GM12878 (cell line): ENCODE measurements around the gene PGLYRP2. TPM values are rescaled to one million over a fixed set of nuclear protein-coding genes. Genes with fewer than 3 reads are reported as not detected.
A peak's percentile ranks its signal among the peaks of the same experiment; 100 is the strongest.

ENCODE experiments used
- BACH1 ChIP-seq: fragments of 450-650 bp; IDR thresholded peaks from 2 replicates; pipeline ENCODE4 v1.6.1; 2017; ENCODE audit warnings: mild to moderate bottlenecking, borderline replicate concordance
- CREB1 ChIP-seq: IDR thresholded peaks from 2 replicates; pipeline ENCODE4 v1.6.1; 2012; ENCODE audit warnings: low read depth, mild to moderate bottlenecking, inconsistent platforms
- EP300 ChIP-seq, 2 experiments: fragments of 150-350 bp in 1 of 2; IDR thresholded peaks; 2 replicates each; pipeline ENCODE4 v1.6.1; 2011 to 2012; ENCODE audit warnings: low read depth in 2 of 2, low read length in 2 of 2, borderline replicate concordance in 1 of 2, improper control_type of control experiment in 1 of 2, inconsistent platforms in 1 of 2; ENCODE audit not compliant: control insufficient read depth in 1 of 2
- GATAD2B ChIP-seq: fragments of 450-650 bp; conservative IDR thresholded peaks from 2 replicates; pipeline ENCODE4 v1.6.1; 2017; ENCODE audit warnings: low read depth, mild to moderate bottlenecking, moderate library complexity
- JUNB ChIP-seq: IDR thresholded peaks from 2 replicates; pipeline ENCODE4 v1.6.1; 2016; ENCODE audit warnings: antibody characterized with exemption, mild to moderate bottlenecking
- POU2F2 ChIP-seq: IDR thresholded peaks from 3 replicates; pipeline ENCODE4 v1.6.1; 2011; ENCODE audit warnings: low read depth, mild to moderate bottlenecking, low read length, borderline replicate concordance
- RUNX3 ChIP-seq: IDR thresholded peaks from 2 replicates; pipeline ENCODE4 v1.6.1; 2012; ENCODE audit warnings: low read length, inconsistent platforms
- SP1 ChIP-seq: IDR thresholded peaks from one replicate; pipeline ENCODE4 v1.6.1; 2011; ENCODE audit warnings: low read depth, low read length
- SPI1 ChIP-seq: IDR thresholded peaks from 2 replicates; pipeline ENCODE4 v1.6.1; 2011; ENCODE audit warnings: low read depth, mild to moderate bottlenecking, low read length, moderate library complexity, borderline replicate concordance; ENCODE audit not compliant: insufficient read depth
- TCF12 ChIP-seq: IDR thresholded peaks from 2 replicates; pipeline ENCODE4 v1.6.1; 2011; ENCODE audit warnings: low read depth, mild to moderate bottlenecking, low read length
- YY1 ChIP-seq: IDR thresholded peaks from 2 replicates; pipeline ENCODE4 v1.6.1; 2011; ENCODE audit warnings: low read depth, mild to moderate bottlenecking, low read length
- ZNF217 ChIP-seq: fragments of 450-650 bp; IDR thresholded peaks from 2 replicates; pipeline ENCODE4 v1.6.1; 2017; ENCODE audit warnings: antibody characterized with exemption, mild to moderate bottlenecking
- ZSCAN29 ChIP-seq: fragments of 450-650 bp; IDR thresholded peaks from 2 replicates; pipeline ENCODE4 v1.6.1; 2017; ENCODE audit warnings: mild to moderate bottlenecking, moderate library complexity
- polyA plus RNA-seq, 11 experiments: library from polyadenylated mRNA; depleted of rRNA in 4 of 11; unstranded in 6 of 11; stranded (reverse) in 5 of 11; fragments of >200 nt; fragmentation: Nextera tagmentation in 4 of 11; fragmentation: Illumina TruSeq in 1 of 11; extraction: Ambion mirVana in 4 of 11; extraction: Trizol in 1 of 11; gene quantifications; 1 replicate in 1 of 11; 2 replicates in 10 of 11; pipeline versions ENCODE4 v1.2.1 to v1.2.3, GENCODE V29; 2011 to 2016; ENCODE audit warnings: inconsistent platforms in 2 of 11, missing spikeins in 2 of 11, low read depth in 1 of 11
- total RNA-seq, 4 experiments: library from RNA; depleted of rRNA in 3 of 4; stranded (reverse); fragments of >200 nt in 3 of 4; fragmentation: Illumina TruSeq in 1 of 4; extraction: Trizol in 1 of 4; gene quantifications; 2 replicates each; pipeline versions ENCODE4 v1.2.1 to v1.2.3, GENCODE V29; 2013 to 2021
- TF ChIP-seq, protein P1 (sequence below): fragments of 450-650 bp; IDR thresholded peaks from 2 replicates; pipeline ENCODE4 v1.6.1; 2014; ENCODE audit warnings: mild to moderate bottlenecking
- TF ChIP-seq, protein P2 (sequence below), 3 experiments: IDR thresholded peaks in 2 of 3; conservative IDR thresholded peaks in 1 of 3; 2 replicates each; pipeline ENCODE4 v1.5.1; 2011; ENCODE audit warnings: low read depth in 3 of 3, low read length in 3 of 3, mild to moderate bottlenecking in 3 of 3, control low read depth in 2 of 3, moderate library complexity in 2 of 3, inconsistent platforms in 1 of 3, mixed read lengths in 1 of 3; ENCODE audit not compliant: control insufficient read depth in 2 of 3, insufficient read depth in 1 of 3; ENCODE audit errors: extremely low read depth in 1 of 3
- TF ChIP-seq, protein P3 (sequence below): IDR thresholded peaks from 2 replicates; pipeline ENCODE4 v1.6.1; 2012; ENCODE audit warnings: low read depth, low read length, improper control_type of control experiment

Gene PGLYRP2
- total and polyA plus RNA-seq, 10 of the 15 experiments (the other 5 are each of a cell fraction or from before 2014, with no cell fraction given) = 0.15 to 0.48 (median 0.26) TPM; not detected in 5

DNA sequence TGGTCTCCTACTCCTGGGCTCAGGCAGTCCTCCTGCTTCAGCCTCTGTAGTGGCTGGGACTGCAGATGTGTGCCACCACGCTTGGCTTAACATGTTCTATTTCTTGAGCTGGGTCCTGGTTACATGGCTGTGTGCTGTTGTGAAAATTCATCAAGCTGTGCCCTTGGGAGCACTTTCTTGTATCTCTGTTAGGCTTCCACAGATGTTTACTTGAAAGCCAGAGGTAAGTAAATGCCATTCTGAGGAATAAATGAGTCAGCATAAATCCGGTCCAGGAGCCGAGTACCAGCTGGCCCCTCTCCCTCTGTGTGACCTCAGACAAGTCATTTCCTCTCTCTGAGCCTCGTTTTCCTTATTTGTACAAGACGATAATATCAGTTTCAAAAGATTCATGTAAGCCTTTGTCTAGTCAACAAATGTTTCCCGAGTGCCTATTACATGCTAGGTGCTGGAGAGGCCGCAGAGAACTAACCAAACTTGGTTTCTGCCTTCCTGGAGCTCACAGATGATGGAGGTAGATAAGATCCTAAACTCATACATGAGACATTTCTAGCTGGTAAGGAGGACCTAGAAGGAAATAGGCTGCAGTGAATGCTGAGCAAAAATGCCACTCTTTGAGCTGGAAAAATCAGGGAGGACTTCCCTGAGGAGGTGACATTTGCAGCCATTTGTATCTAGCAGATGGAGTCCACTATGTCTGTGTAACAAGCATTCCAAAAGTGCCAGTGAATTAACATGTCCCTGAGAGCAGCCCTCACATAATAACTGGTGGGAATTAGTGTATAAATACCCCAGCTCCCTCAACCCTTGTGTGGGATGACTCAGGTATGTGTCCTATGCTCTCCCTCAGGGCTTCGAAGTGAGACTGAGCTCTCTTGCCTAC, 12.2 kb downstream of the PGLYRP2 start (continued):
- TF ChIP-seq RUNX3 (peak; percentile 77), ZNF217 (peak; percentile 55; the same call in 1 of the 2 replicates), ZSCAN29 (no peak), EP300 (IDR thresholded peaks at IDR 0.05; ENCODE audit: borderline replicate concordance in 1 of 2, control insufficient read depth in 1 of 2, low read depth in 2 of 2, low read length in 2 of 2) (peak in 1 of 2 experiments; percentile 25; a peak in 1 of 4 replicates), SP1 (peak; percentile 32), JUNB (peak; percentile 76), BACH1 (peak; percentile 88), TCF12 (peak; percentile 84), YY1 (peak; percentile 24; the same call in 1 of the 2 replicates), SPI1 (peak; percentile 52; the same call in 1 of the 2 replicates), GATAD2B (no peak), POU2F2 (0 out of 3 replicates have a peak, but pooled peaks have one; percentile 2), CREB1 (0 out of 2 replicates have a peak, but pooled peaks have one; percentile 55)
- TF ChIP-seq, protein P1, sequence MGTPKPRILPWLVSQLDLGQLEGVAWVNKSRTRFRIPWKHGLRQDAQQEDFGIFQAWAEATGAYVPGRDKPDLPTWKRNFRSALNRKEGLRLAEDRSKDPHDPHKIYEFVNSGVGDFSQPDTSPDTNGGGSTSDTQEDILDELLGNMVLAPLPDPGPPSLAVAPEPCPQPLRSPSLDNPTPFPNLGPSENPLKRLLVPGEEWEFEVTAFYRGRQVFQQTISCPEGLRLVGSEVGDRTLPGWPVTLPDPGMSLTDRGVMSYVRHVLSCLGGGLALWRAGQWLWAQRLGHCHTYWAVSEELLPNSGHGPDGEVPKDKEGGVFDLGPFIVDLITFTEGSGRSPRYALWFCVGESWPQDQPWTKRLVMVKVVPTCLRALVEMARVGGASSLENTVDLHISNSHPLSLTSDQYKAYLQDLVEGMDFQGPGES = no peak
- TF ChIP-seq, protein P2, sequence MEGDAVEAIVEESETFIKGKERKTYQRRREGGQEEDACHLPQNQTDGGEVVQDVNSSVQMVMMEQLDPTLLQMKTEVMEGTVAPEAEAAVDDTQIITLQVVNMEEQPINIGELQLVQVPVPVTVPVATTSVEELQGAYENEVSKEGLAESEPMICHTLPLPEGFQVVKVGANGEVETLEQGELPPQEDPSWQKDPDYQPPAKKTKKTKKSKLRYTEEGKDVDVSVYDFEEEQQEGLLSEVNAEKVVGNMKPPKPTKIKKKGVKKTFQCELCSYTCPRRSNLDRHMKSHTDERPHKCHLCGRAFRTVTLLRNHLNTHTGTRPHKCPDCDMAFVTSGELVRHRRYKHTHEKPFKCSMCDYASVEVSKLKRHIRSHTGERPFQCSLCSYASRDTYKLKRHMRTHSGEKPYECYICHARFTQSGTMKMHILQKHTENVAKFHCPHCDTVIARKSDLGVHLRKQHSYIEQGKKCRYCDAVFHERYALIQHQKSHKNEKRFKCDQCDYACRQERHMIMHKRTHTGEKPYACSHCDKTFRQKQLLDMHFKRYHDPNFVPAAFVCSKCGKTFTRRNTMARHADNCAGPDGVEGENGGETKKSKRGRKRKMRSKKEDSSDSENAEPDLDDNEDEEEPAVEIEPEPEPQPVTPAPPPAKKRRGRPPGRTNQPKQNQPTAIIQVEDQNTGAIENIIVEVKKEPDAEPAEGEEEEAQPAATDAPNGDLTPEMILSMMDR (IDR thresholded peaks at IDR 0.05 in 2 of 3, conservative IDR thresholded peaks at IDR 0.05 in 1 of 3; ENCODE audit: control insufficient read depth in 2 of 3, extremely low read depth in 1 of 3, insufficient read depth in 1 of 3, low read depth in 3 of 3, low read length in 3 of 3) = no peak
- TF ChIP-seq, protein P3, sequence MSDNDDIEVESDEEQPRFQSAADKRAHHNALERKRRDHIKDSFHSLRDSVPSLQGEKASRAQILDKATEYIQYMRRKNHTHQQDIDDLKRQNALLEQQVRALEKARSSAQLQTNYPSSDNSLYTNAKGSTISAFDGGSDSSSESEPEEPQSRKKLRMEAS = no peak
